Effector memory CD8-positive, alpha-beta T cell (primary cell): ENCODE results near the gene ANKRD44.

Experiments
- ATAC-seq: fragments of 150-1000 bp; cut with Tn5 transposase; replicated peaks from 2 replicates; pipeline ENCODE4 v1.10.0; 2021; ENCODE audit warnings: mild to moderate bottlenecking, moderate library complexity
- DNase-seq, 3 experiments: peaks; one replicate each; pipeline ENCODE4 v3.0.0; 2021
- H3K27ac Mint-ChIP-seq, 2 donors: one replicate each; pipeline ENCODE4 v1.8.0; 2022; ENCODE audit warnings: mild to moderate bottlenecking in 2 of 2, mixed read lengths in 2 of 2, moderate library complexity in 2 of 2
- H3K27me3 Mint-ChIP-seq, 2 donors: one replicate each; pipeline ENCODE4 v1.8.0; 2022; ENCODE audit warnings: mixed read lengths in 2 of 2
- H3K36me3 Mint-ChIP-seq: one replicate; pipeline ENCODE4 v1.8.0; 2022; ENCODE audit warnings: mild to moderate bottlenecking, moderate library complexity, mixed read lengths; ENCODE audit not compliant: insufficient read depth
- H3K4me1 Mint-ChIP-seq, 2 donors: one replicate each; pipeline ENCODE4 v1.8.0; 2022; ENCODE audit warnings: low read depth in 2 of 2, mixed read lengths in 2 of 2
- H3K4me3 Mint-ChIP-seq, 2 donors: one replicate each; pipeline ENCODE4 v1.8.0; 2022; ENCODE audit warnings: mild to moderate bottlenecking in 2 of 2, mixed read lengths in 2 of 2, moderate library complexity in 2 of 2
- H3K9me3 Mint-ChIP-seq, 2 donors: one replicate each; pipeline ENCODE4 v1.8.0; 2022; ENCODE audit warnings: mixed read lengths in 2 of 2

Gene ANKRD44

DNA sequence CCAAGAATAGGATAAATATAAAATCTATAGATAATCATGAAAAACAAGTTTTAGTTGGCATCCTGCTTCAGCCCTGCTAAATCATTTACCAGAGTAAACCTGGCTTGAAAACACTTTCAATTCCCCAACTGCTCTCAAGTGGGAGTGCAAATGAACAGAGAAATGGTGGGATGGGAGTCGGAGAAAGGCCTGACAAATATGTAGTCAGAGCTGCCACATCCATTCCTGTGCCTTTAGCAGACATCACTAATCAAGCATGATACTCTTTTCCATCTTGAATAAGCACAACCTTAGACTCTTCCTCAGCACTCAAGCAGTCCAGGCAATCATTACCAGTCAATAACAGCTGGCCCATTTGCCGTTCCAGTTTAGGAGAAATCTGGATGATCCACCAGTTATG is 101.3 kb downstream of the ANKRD44 start:
- H3K36me3 Mint-ChIP-seq, result peaks cover 29% of the 10 kb centered on the region
- no peaks in the 10 kb centered on the region for H3K27me3 Mint-ChIP-seq
- DNase-seq (no peak), ATAC-seq (no peak)
- H3K4me1 Mint-ChIP-seq, result peaks cover 84 to 96% of the 10 kb centered on the region in 2 donors
- H3K27ac Mint-ChIP-seq, result peak overlapping the region; percentile 96
- H3K4me3 Mint-ChIP-seq, result peak overlapping the region; percentile 76 to 78
- H3K9me3 Mint-ChIP-seq, result no peaks in the 10 kb centered on the region

DNA sequence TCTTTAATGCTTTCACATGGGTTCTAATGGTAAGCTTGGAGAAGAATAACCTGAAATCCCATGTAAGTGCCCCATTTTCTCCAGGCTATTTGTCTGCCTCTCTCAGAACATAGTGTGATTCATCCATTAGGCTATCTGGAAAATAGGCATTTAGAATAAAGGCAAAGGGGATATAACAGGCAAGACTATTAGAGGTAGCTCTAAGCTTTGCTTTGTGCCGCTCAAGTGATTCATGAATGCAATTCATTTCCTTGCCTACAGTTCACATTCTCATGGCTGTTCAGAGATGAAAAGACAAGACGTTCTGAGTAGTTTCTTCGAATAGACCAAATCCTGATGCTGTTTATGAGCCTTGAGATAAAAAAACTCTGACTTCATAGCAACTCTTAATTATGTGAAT is 101.7 kb downstream of the ANKRD44 start:
- Mint-ChIP-seq H3K36me3 (peaks cover 29% of the 10 kb centered on the region), H3K9me3 (no peaks in the 10 kb centered on the region), H3K4me3 (peak overlapping the region; percentile 76 to 78), H3K4me1 (peaks cover 82 to 96% of the 10 kb centered on the region in 2 donors), H3K27me3 (no peaks in the 10 kb centered on the region), H3K27ac (peak overlapping the region; percentile 96)
- no peak for ATAC-seq
- no peak for DNase-seq

DNA sequence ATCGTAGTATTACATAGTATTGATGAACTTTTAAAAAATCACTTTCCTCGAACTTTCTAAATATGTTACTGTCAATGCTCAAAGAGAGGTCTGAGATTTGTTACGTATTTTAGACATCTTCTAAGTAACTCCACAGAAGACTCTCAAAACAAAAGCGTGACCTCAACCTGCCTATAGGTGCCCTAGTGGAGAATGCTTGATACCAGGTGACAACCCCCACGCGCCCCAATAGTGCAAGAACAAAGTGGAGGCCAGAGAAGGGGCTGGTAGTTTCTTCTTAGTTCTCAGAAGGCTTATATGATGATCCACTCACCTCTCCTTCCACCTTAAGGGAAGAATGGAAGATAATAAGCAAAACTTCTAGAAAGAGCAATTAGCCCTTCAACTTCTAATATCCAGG is 102.6 kb downstream of the ANKRD44 start:
- Mint-ChIP-seq H3K27me3 (no peaks in the 10 kb centered on the region), H3K36me3 (peaks cover 34% of the 10 kb centered on the region), H3K9me3 (no peaks in the 10 kb centered on the region), H3K4me1 (peaks cover 78 to 91% of the 10 kb centered on the region in 2 donors), H3K27ac (peak overlapping the region; percentile 96), H3K4me3 (peak overlapping the region; percentile 17 to 78)
- ATAC-seq, result no peak
- no peak for DNase-seq

DNA sequence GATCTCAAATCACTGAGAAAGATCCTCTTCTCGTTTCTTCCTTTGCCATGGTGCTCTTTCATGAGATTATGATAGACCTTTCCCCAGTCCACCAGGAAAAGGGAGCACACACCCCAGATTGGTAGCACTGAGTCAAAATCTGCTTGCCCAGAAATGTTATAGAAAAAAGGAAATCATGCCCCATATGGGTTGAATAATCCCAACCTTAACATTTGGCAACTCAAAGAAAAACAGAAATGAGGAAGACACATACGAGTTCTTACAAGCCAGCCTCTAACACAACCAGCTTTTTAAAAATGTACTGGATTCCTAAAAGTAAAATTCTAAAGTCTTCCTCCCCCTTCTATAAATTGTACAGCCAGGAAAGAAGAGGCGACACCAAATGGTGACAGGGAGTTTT is 103.0 kb downstream of the ANKRD44 start:
- Mint-ChIP-seq H3K36me3 (peaks cover 30% of the 10 kb centered on the region), H3K4me1 (peaks cover 75 to 88% of the 10 kb centered on the region in 2 donors), H3K9me3 (no peaks in the 10 kb centered on the region), H3K27me3 (no peaks in the 10 kb centered on the region), H3K4me3 (peak overlapping the region; percentile 17 to 78), H3K27ac (peak overlapping the region; percentile 96)
- DNase-seq (no peak), ATAC-seq (no peak)

DNA sequence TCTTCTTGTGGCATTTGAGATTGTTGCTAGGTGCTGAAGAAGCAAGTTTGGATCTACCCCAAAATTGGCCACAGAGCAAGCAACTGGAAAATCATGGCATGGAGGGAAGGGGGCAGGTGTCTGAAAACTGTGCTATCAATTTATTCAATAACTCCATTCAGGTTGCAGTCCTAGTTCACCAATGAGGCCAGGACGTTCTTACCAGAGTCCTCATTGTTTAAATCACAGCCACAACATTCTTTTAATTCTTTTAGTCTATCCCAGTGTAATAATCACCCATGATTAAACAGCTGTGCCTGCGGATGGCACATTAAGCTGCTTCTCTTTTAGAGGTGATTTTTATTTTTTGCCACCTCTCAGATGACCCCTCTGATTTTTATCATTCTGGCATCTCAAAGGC is 103.5 kb downstream of the ANKRD44 start:
- Mint-ChIP-seq H3K36me3 (peaks cover 30% of the 10 kb centered on the region), H3K9me3 (no peaks in the 10 kb centered on the region), H3K4me3 (peak overlapping the region; percentile 78), H3K27me3 (no peaks in the 10 kb centered on the region), H3K4me1 (peaks cover 75 to 86% of the 10 kb centered on the region in 2 donors), H3K27ac (peak overlapping the region; percentile 96)
- ATAC-seq, result no peak
- DNase-seq, result no peak

DNA sequence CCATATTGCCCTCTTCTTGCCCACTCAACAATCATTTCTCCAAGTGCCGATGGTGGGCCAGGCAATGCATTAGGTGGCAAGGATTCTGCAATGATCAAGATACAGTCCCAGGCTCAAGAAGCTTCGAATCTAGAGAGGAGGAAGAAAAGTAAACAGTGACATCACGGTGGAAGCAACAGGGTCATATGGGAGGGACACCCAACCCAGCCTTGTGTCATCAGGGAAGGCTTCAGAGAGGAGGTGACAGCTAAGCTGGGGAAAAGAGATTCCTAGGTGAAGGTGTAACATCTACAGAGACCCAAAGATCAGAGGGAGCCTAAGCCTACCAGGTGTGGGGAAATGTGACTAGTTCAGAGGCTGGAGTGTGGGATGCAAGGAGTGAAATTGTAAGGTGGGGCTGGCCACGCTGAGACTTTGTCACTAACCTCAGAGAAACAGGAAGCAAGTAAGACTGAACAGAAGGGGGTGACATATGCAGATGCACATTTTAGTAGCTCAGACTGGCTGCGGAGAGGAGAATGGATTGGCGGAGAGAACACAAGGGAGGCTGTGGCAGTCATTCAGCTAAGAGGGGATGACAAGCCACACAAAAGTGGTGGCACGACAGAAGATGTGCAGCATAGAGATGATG is 104.9 kb downstream of the ANKRD44 start:
- peak; percentile 67 to 76 (median 68) for DNase-seq

DNA sequence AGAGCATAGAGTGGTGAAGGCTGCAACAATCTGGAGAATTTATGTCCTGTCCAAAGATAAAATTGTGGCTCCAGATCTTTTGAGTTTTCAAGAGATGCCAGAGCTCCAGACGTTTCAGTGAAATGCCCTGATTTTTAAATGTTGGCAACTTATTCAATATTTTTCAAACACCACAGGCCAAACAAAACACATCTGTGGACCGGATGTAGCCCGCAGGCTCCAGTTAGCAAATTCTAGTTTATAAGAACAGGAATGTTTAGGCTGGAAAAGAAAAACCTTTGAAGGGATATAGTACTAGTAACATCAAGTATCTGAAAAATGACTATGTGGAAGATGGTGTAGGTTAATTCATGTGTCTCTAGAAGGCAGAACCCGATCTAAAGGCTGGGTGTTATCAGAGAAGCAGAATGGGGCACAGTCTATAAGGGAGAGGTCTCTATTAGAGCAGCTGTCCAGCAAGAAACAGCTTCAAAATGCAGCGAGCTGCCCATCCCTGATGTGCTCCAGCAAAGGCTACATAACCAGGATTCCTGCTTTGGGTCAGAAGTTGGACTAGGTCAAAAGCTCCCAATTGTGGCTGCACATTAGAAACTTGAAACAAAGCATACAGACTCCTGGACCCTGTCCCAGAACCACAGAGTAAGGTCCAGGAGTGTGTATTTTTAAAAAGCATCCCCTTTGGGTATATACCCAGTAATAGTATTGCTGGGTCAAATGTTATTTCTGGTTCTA is 105.9 kb downstream of the ANKRD44 start:
- ATAC-seq (no peak), DNase-seq (no peak)
- peak overlapping the region; percentile 96 for H3K27ac Mint-ChIP-seq
- peaks cover 72 to 86% of the 10 kb centered on the region in 2 donors for H3K4me1 Mint-ChIP-seq
- peaks cover 24% of the 10 kb centered on the region for H3K36me3 Mint-ChIP-seq
- H3K27me3 Mint-ChIP-seq, result no peaks in the 10 kb centered on the region
- H3K4me3 Mint-ChIP-seq, result peak overlapping the region; percentile 78
- no peaks in the 10 kb centered on the region for H3K9me3 Mint-ChIP-seq

More for the DNA sequence above, 104.9 kb downstream of the ANKRD44 start:
- peaks cover 73 to 86% of the 10 kb centered on the region in 2 donors for H3K4me1 Mint-ChIP-seq
- no peaks in the 10 kb centered on the region for H3K27me3 Mint-ChIP-seq
- peak overlapping the region; percentile 96 for H3K27ac Mint-ChIP-seq
- peaks cover 21% of the 10 kb centered on the region for H3K36me3 Mint-ChIP-seq
- peak overlapping the region; percentile 78 for H3K4me3 Mint-ChIP-seq
- peak; percentile 90 for ATAC-seq
- H3K9me3 Mint-ChIP-seq, result no peaks in the 10 kb centered on the region

DNA sequence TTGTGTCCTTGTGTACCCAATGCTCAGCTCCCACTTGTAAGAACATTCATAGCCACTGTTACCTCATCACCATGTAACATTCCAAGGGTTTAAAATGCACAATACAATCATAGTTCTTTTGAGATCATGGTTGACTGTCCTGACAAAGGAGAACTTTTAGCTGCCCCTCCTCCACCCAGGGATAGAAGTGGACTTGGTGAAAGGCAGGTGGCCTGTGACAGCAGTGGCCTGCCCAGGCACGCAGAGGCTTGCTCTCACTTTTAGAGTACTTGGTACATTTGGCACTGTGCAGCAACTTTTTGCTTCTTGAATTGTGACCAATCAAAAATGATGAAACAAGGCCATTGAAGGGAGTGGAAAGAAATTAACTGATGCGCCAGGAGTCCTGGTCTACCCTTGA is 108.7 kb downstream of the ANKRD44 start:
- peaks cover 43% of the 10 kb centered on the region for H3K36me3 Mint-ChIP-seq
- H3K4me1 Mint-ChIP-seq, result peaks cover 69 to 82% of the 10 kb centered on the region in 2 donors
- no peaks in the 10 kb centered on the region for H3K9me3 Mint-ChIP-seq
- H3K27ac Mint-ChIP-seq, result peak overlapping the region; percentile 92 to 95
- DNase-seq (no peak), ATAC-seq (no peak)
- peak overlapping the region; percentile 54 to 83 for H3K4me3 Mint-ChIP-seq
- no peaks in the 10 kb centered on the region for H3K27me3 Mint-ChIP-seq

DNA sequence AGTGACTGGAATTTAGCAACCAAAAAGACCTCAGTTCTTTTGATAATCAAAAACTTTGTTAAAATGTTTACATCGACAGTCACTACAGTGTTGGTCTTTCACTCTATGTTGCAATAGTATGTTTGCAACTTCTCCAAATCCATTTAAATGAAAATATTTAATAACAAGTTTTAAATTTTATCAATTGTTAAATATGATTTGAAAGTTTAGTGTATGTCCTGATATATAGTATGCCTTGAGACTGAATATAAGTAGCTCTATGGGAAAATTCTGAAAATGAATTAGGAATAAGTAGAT is 109.9 kb downstream of the ANKRD44 start:
- Mint-ChIP-seq H3K27me3 (no peaks in the 10 kb centered on the region), H3K36me3 (peaks cover 44% of the 10 kb centered on the region)

DNA sequence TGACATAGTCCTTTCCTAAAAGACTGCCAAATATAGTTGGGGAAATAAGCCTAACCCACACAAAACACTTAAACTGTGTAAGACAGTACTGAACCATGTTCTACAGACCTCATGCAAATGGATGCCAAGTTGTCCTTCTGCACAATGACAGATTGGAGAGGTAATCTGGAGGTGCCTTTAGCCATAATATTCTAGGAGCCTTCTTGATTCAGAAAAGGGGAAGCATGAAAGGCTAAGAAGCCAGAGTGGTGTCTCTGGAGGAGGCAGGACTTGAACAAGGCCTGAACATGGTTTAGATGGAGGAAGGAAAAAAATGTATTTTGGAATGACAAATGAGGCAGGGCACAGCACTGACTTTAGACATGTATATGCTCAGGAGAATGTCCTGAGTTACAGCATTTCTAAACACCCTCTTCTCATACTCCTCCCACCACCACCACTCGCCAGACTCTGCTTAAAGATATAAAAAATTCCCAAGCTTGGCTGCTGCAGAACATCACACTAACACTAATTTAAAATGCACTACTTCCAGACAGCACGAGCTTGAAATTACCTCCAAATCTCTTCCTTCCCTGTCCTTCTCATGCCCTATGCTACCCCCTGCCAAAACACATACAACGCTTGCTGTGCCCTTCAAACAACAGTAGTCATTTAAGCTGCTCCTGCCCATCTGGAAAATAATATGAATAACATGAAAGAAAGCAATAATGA is 110.4 kb downstream of the ANKRD44 start:
- no peaks in the 10 kb centered on the region for H3K27me3 Mint-ChIP-seq
- ATAC-seq (no peak), DNase-seq (no peak)
- H3K4me1 Mint-ChIP-seq, result peaks cover 65 to 82% of the 10 kb centered on the region in 2 donors
- no peaks in the 10 kb centered on the region for H3K9me3 Mint-ChIP-seq
- peak overlapping the region; percentile 80 to 83 for H3K4me3 Mint-ChIP-seq
- H3K27ac Mint-ChIP-seq, result peak overlapping the region; percentile 92 to 95
- H3K36me3 Mint-ChIP-seq, result peaks cover 41% of the 10 kb centered on the region

More for the DNA sequence above, 109.9 kb downstream of the ANKRD44 start:
- ATAC-seq, result no peak
- no peak for DNase-seq
- peak overlapping the region; percentile 80 to 83 for H3K4me3 Mint-ChIP-seq
- H3K4me1 Mint-ChIP-seq, result peaks cover 66 to 82% of the 10 kb centered on the region in 2 donors
- peak overlapping the region; percentile 92 to 95 for H3K27ac Mint-ChIP-seq
- no peaks in the 10 kb centered on the region for H3K9me3 Mint-ChIP-seq

DNA sequence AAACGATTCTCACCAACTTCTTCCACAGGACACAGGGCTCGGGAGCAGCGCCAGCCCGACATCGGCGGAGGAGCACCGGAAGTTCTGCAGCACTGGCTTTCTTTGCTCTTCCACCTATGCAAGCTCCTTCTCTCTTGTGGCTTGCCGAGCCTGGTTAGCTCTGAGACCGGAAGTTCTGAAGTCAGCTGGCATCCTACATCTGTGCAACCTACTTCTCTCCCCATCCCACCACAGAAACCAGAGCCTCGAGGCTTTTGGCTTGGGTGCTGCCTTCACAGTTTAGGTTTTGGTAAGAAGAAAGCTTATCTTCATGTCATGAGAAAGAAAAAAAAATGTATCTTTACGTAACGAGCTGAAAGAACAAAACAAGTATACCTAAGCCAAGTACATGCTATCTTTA is 111.7 kb downstream of the ANKRD44 start:
- Mint-ChIP-seq H3K4me1 (peaks cover 62 to 80% of the 10 kb centered on the region in 2 donors), H3K9me3 (no peaks in the 10 kb centered on the region), H3K36me3 (peaks cover 44% of the 10 kb centered on the region), H3K27ac (peak overlapping the region; percentile 92 to 95), H3K4me3 (peak overlapping the region; percentile 80 to 83), H3K27me3 (no peaks in the 10 kb centered on the region)
- ATAC-seq, result peak; percentile 90
- peak; percentile 83 to 85 (median 84) for DNase-seq

DNA sequence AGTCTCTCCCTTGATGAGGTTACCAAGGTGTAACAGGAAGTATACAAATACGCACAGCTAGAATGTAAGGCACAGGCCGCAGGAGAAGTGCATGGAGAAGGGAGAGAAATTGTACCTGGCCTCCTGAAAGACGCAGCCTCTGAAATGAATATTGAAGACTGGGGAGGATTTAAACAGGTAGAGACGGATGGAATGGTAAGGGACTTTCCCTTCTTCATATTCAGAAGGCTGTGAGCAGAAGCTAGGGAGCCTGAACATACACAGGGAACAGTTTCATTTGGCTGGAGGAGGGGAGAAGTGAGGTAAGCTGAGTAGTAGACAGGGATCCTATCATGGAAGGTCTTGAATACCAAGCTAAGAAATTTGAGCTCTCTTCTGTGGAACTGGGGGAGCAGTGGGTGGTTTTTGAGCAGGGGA is 112.7 kb downstream of the ANKRD44 start:
- peaks cover 39% of the 10 kb centered on the region for H3K36me3 Mint-ChIP-seq
- DNase-seq (no peak), ATAC-seq (no peak)
- peak overlapping the region; percentile 80 to 83 for H3K4me3 Mint-ChIP-seq
- no peaks in the 10 kb centered on the region for H3K9me3 Mint-ChIP-seq
- H3K27ac Mint-ChIP-seq, result peak overlapping the region; percentile 92 to 95
- no peaks in the 10 kb centered on the region for H3K27me3 Mint-ChIP-seq
- H3K4me1 Mint-ChIP-seq, result peaks cover 58 to 76% of the 10 kb centered on the region in 2 donors

DNA sequence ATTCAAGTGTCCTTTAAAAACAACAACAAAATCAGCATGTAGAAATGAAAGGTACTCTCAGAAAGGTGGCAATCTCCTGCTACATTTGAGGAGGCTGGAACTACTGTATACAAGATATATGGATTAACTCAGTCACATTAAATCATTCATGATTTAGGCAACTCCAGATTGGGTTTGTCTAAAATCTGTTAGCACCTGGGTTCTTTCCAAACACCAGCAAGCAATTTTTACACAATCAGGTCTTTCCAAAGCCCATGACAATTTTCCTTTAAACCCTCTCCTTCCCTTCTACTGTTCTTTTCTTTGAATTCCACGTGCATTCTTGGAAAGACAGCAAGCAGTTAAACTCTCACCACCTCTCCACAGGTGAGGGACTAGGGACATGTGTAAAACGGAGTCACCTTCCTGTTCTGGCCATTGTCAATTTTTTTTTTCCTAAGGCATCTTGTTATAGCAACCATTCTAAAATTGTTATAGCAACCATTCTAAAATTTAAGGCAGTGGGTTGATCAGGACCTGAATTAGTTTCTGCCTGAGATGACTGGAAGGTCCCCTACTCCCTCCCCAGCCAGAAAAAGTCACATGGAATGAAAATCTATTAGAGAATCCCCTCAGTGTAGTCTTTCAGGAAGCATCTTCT is 113.9 kb downstream of the ANKRD44 start:
- peaks cover 57 to 73% of the 10 kb centered on the region in 2 donors for H3K4me1 Mint-ChIP-seq
- peaks cover 36% of the 10 kb centered on the region for H3K36me3 Mint-ChIP-seq
- no peaks in the 10 kb centered on the region for H3K27me3 Mint-ChIP-seq
- peak overlapping the region; percentile 92 to 95 for H3K27ac Mint-ChIP-seq
- peak; percentile 2 for ATAC-seq
- H3K4me3 Mint-ChIP-seq, result peak overlapping the region; percentile 80 to 83
- H3K9me3 Mint-ChIP-seq, result no peaks in the 10 kb centered on the region
- DNase-seq, result no peak
